ENCODE measurements around the gene HNRNPA3. TPM values are rescaled to one million over a fixed set of nuclear protein-coding genes. Genes with fewer than 3 reads are reported as not detected.
"Not testable (repeated sequence)": the region's sequence is repeated elsewhere in the genome, so short reads cannot be mapped to it uniquely, and the experiment has no call there.

Gene HNRNPA3
- total RNA-seq, 8 experiments from 2014 or later: 45.1 to 173 (median 87.4) TPM

DNA sequence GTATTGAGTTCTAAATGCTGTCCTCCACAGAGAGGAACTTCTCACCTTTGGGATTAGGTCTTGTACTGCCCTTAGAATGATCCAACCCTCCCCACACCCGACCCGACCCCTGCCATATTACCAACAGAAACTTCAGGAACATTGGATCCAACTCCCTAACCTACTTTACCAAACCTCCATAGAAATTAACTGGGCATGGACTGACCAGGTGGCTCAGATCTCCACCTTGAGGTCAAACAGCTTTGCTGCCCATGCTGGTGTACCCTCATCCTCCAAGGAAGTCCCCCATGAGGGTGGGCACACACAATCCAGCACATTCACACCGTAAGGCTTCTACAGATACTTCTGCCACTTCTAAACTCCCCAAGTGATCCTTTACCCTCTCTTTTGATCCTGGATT, 30.5 kb downstream of the HNRNPA3 start:
- in situ Hi-C loops (cut with MboI; ENCODE audit: low pct_unique_long_range_greater_than_20kb in 2 of 9, low sequenced_read_pairs in 9 of 9, unreplicated experiment in 9 of 9): no loop called here
- WGBS, 10 experiments: 43 to 100% (median 95%) methylated on average over 1 to 3 of the region's 3 CpGs; no CpG with 5 or more reads in 5 of the 10 experiments
- Histone ChIP-seq H3K4me3 (no peak overlapping the region), H3K27ac (no peak overlapping the region), H3K4me1 (replicated peaks in 1 of 2) (peaks cover 5 to 21% of the 10 kb centered on the region in 2 donors)
- no peak for ATAC-seq (replicated peaks in 6 of 8)

DNA sequence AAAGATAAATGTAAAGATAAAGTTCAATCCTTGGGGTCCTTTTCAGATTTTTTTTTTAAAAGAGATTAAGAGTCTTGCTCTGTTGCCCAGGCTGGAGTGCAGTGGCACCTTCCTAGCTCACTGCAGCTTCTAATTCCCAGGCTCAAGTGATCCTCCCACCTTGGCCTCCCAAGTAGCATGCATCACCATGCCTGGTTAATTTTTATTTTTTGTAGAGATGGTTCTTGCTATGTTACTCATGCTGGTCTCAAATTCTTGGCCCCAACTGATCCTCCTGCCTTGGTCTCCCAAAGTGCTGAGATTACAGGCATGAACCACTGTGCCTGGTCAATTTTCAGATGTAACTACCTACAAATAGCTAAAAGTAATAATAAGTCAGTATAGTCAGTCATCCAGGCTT, 30.9 kb downstream of the HNRNPA3 start:
- Histone ChIP-seq H3K4me1 (replicated peaks in 1 of 2) (peaks cover 5 to 21% of the 10 kb centered on the region in 2 donors), H3K27ac (no peak overlapping the region), H3K4me3 (no peak overlapping the region)
- in situ Hi-C loops (cut with MboI; ENCODE audit: low pct_unique_long_range_greater_than_20kb in 2 of 9, low sequenced_read_pairs in 9 of 9, unreplicated experiment in 9 of 9): no loop called here
- no peak for ATAC-seq (replicated peaks in 6 of 8)

DNA sequence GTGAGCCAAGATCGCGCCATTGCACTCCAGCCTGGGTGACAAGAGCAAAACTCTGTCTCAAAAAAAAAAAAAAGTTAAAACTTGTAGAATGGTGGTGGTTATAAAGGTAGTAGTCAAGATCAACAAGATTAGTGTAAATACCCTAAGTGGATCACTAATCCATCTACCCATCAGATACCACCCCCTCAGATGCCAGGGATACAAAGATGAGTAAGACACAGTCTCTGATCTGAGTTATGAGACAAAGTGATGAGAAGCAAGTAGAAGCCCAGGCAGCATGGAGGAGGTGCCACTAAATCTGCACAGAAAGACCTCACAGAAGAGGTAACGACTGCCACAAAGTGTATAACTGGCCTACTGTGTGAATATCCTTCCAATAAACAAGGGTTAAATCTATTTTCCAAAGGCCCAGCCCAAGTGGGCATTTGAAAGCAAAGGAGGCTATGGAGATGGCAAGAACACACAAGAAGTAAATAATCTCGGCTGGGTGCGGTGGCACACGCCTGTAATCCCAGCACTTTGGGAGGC, 31.7 kb downstream of the HNRNPA3 start:
- Histone ChIP-seq H3K27ac (no peak overlapping the region), H3K4me1 (replicated peaks in 1 of 2) (peaks cover 5 to 21% of the 10 kb centered on the region in 2 donors), H3K4me3 (no peak overlapping the region)
- no peak for ATAC-seq (replicated peaks in 6 of 8)
- 60 to 100% (median 100%) methylated on average over 1 to 4 of the region's 6 CpGs; no CpG with 5 or more reads in 4 of the 10 experiments for WGBS, 10 experiments
- in situ Hi-C loops (cut with MboI; ENCODE audit: low pct_unique_long_range_greater_than_20kb in 2 of 9, low sequenced_read_pairs in 9 of 9, unreplicated experiment in 9 of 9): no loop called here

DNA sequence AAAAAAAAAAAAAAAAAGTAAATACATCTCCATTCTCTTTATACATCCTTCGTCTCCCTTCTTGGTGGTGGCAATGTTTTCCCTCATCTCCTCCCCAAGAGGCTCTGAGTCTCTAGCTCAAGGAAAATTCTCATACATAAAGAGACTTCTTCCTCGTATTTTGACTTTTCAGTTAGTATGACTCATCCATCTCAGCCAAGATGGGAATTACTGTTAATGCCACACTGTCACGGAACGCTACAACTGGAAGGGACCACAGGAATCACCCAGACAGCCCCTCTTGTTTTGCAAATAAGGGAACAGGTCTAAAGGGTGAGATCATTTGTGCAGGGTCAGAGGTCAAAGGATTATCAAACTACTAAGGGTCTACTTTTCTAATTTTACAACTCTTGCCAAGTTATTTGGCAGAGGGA, 32.4 kb downstream of the HNRNPA3 start:
- ATAC-seq (replicated peaks in 6 of 8): peak; percentile 5 to 72 (median 55)
- WGBS, 10 experiments: 5 to 67% (median 55%) methylated on average over 1 to 4 of the region's 4 CpGs; no CpG with 5 or more reads in 1 of the 10 experiments
- Histone ChIP-seq H3K4me3 (no peak overlapping the region), H3K27ac (no peak overlapping the region), H3K4me1 (replicated peaks in 1 of 2) (peaks cover 3 to 16% of the 10 kb centered on the region in 2 donors)
- in situ Hi-C loops (cut with MboI; ENCODE audit: low pct_unique_long_range_greater_than_20kb in 2 of 9, low sequenced_read_pairs in 9 of 9, unreplicated experiment in 9 of 9): no loop called here

DNA sequence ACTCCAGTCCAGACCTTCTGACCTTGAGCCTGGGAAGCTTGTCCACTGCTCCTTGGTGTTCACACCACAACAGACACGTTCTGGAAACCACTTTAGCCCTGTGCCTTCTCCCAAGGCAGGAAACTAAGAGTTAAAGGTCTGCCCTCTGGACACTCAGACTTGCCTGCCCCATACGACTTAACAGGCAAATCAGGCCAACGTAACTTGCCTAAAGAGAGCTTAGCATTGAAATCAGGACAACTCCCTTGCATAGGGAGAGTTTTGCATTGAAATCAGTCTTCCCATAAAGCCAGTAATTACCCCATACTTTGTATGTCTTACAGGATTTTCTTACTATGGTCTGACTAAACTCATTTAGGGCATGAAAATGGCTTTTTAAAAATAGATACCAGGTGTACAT, 33.4 kb downstream of the HNRNPA3 start:
- H3K4me1 ChIP-seq (replicated peaks in 1 of 2): peaks cover 0 to 12% of the 10 kb centered on the region in 2 donors
- peak in 3 of 8 experiments; percentile 12 to 29 (median 21) for ATAC-seq (replicated peaks in 6 of 8)
- WGBS, 10 experiments: 0 to 83% (median 38%) methylated on average over 1 to 2 of the region's 3 CpGs; no CpG with 5 or more reads in 7 of the 10 experiments
- H3K27ac ChIP-seq: no peak overlapping the region
- in situ Hi-C loops (cut with MboI; ENCODE audit: low pct_unique_long_range_greater_than_20kb in 2 of 9, low sequenced_read_pairs in 9 of 9, unreplicated experiment in 9 of 9): no loop called here
- no peak overlapping the region for H3K4me3 ChIP-seq

DNA sequence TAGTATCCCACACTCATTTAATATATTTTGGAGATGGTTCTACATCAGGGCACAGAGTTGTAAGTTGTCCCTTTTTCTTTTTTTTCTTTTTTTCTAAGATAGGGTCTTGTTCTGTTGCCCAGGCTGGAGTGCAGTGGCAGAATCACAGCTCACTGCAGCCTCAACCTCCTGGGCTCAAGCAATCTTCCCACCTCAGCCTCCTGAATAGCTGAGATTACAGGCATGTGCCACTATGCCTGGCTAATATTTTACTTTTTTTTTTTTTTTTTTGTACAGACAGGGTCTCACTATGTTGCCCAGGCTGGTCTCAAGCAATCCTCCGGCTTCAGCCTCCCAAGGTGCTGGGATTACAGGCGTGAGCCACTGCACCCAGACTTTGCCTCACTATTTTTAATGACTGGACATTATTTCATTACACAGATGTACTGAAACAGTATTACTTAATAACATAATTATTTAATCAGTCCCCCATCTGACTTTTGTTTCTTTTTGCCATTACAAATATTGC, 34.0 kb downstream of the HNRNPA3 start:
- ATAC-seq (replicated peaks in 6 of 8); in situ Hi-C loops (cut with MboI; ENCODE audit: low pct_unique_long_range_greater_than_20kb in 2 of 9, low sequenced_read_pairs in 9 of 9, unreplicated experiment in 9 of 9); H3K27ac ChIP-seq; H3K4me3 ChIP-seq: not testable (repeated sequence)
- WGBS, 10 experiments: 43 to 100% (median 87%) methylated on average over 1 to 2 of the region's 2 CpGs; no CpG with 5 or more reads in 2 of the 10 experiments
- peaks cover 0 to 12% of the 10 kb centered on the region in 2 donors for H3K4me1 ChIP-seq (replicated peaks in 1 of 2)

DNA sequence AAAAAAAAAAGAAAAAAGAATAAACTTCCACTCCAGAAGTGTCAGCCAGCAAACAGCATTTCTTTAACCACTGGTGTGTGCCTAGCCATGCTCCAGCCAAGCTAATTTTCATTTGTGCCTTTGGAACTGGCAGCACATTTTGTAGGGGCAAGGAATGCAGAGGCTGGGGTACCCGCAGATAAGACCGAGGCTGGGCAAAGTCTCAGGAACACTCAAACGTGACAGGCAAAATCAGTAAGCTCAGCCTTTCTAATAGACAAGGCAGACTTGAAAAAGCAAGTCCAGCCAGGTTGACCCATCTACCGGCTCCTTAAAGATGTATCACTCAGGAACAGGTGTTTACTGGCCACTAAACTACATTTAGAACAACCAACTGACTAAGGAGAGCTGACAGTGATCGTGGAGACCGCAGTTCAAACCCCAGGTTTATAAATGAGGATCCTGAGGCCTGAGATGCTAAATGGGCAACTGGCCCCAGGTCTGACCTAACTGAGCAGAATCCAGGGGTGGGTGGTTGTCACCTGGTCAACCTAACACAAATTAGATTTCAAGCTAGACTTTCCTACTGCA, 35.2 kb downstream of the HNRNPA3 start:
- H3K27ac ChIP-seq: no peak overlapping the region
- WGBS, 10 experiments: 80 to 100% (median 97%) methylated on average over 1 to 5 of the region's 6 CpGs; no CpG with 5 or more reads in 2 of the 10 experiments
- H3K4me1 ChIP-seq (replicated peaks in 1 of 2): peaks cover 8% of the 10 kb centered on the region in 2 donors
- ATAC-seq (replicated peaks in 6 of 8): no peak
- in situ Hi-C loops (cut with MboI; ENCODE audit: low pct_unique_long_range_greater_than_20kb in 2 of 9, low sequenced_read_pairs in 9 of 9, unreplicated experiment in 9 of 9): no loop called here
- H3K4me3 ChIP-seq: no peak overlapping the region

DNA sequence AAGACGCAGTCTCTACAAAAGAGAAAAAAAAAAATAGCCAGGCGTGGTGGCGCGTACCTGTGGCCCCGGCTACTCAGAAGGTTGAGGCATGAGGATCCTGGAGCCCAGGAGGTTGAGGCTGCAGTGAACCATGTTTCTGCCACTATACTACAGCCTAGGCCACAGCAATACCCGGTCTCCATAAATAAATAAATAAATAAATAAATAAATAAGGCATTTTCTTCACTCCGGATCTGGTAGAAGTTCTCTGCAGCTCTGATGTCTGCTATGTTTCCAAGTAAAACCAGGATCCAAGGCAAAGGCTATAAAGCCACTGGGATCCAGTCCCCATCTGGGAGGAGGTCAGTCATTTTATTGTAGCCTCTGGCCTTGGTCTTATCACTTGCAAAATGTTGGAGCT, 36.4 kb downstream of the HNRNPA3 start:
- no peak overlapping the region for H3K27ac ChIP-seq
- in situ Hi-C loops (cut with MboI; ENCODE audit: low pct_unique_long_range_greater_than_20kb in 2 of 9, low sequenced_read_pairs in 9 of 9, unreplicated experiment in 9 of 9): no loop called here
- ATAC-seq (replicated peaks in 6 of 8): no peak
- no peak overlapping the region for H3K4me3 ChIP-seq
- peaks cover 7 to 11% of the 10 kb centered on the region in 2 donors for H3K4me1 ChIP-seq (replicated peaks in 1 of 2)
- 60 to 100% (median 93%) methylated on average over 1 to 5 of the region's 7 CpGs; no CpG with 5 or more reads in 1 of the 10 experiments for WGBS, 10 experiments

DNA sequence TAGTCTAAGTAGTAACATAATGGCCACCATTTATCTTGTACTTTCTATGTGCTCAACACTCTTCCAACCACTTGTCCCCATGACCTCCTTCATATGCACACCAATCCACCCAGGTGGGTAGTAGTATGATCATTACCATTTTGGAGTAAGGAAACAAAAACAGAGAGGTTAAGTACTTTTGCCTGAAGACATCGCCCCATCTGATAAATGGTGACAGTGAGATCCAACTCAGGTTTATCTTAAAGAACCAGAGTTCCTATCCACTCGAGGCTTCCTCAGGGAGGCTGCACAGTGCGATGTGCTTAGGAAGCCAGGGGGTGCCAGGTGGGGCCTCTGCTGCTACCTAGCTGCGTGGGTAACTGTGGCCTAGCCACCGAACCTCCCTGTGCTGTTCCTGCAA, 37.9 kb downstream of the HNRNPA3 start:
- no peak overlapping the region for H3K4me3 ChIP-seq
- no peak for ATAC-seq (replicated peaks in 6 of 8)
- 91 to 100% (median 100%) methylated on average over 1 to 5 of the region's 5 CpGs; no CpG with 5 or more reads in 2 of the 10 experiments for WGBS, 10 experiments
- no peak overlapping the region for H3K27ac ChIP-seq
- in situ Hi-C loops (cut with MboI; ENCODE audit: low pct_unique_long_range_greater_than_20kb in 2 of 9, low sequenced_read_pairs in 9 of 9, unreplicated experiment in 9 of 9): no loop called here
- peaks cover 7 to 15% of the 10 kb centered on the region in 2 donors for H3K4me1 ChIP-seq (replicated peaks in 1 of 2)

DNA sequence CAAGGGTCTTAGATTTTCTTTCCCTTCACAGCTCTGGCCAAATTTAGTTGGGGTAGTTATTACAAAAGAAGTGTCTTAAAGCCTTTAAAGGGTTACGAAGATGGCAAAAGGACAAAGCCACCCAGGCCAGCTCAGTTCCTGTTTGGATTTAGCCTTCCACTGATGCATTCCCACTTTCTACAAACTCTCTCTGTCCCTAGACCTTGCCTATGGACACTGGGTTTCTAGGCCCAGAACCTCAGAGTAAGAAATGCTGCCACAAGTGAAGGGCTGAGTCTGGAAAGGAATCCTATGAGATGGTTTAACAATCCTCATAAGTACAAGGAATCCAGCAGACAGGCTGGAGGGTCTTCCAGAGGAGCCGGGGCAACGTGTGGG, 38.6 kb downstream of the HNRNPA3 start:
- no peak for ATAC-seq (replicated peaks in 6 of 8)
- in situ Hi-C loops (cut with MboI; ENCODE audit: low pct_unique_long_range_greater_than_20kb in 2 of 9, low sequenced_read_pairs in 9 of 9, unreplicated experiment in 9 of 9): no loop called here
- Histone ChIP-seq H3K4me1 (replicated peaks in 1 of 2) (peaks cover 9 to 17% of the 10 kb centered on the region in 2 donors), H3K27ac (no peak overlapping the region), H3K4me3 (no peak overlapping the region)
- WGBS, 10 experiments: 80 to 100% (median 100%) methylated on average over 1 to 2 of the region's 3 CpGs; no CpG with 5 or more reads in 4 of the 10 experiments

DNA sequence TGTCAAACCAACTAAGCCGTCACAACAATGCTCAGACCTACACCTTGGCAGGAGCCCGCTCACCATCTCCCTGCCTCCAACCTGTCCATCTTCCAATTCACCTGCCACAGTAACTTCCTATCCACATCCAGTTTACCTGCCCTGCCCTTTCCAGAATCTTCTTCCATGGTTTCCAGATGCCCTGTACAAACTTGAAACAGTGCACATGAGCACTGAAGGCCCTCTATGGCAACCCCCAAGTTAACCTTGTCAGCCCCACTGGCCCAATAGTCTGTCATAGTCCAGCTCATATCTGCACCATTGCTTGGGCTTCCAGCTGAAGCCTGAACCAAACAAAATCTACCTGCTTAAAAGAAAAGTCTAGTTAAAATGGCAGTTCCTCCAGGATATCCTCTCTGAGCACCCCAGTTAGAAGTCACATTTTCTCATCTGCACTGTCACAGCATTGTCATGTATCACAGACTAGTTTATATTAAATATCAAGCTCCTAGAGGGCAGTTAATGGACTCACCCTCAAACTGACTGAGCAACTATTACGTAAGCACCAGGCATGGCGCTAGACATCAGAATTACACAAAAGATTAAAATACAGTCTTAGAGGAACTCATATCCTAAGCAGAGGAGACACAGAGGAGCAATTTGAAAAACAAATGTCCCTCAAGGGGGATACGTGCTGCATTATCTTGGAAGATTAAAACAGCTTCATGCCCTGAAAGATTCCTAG, 40.4 kb downstream of the HNRNPA3 start:
- Histone ChIP-seq H3K4me1 (replicated peaks in 1 of 2) (peaks cover 10 to 17% of the 10 kb centered on the region in 2 donors), H3K27ac (no peak overlapping the region), H3K4me3 (no peak overlapping the region)
- in situ Hi-C loops (cut with MboI; ENCODE audit: low pct_unique_long_range_greater_than_20kb in 2 of 9, low sequenced_read_pairs in 9 of 9, unreplicated experiment in 9 of 9): no loop called here
- 83 to 100% (median 93%) methylated on average over 2 to 5 of the region's 5 CpGs; no CpG with 5 or more reads in 3 of the 10 experiments for WGBS, 10 experiments
- ATAC-seq (replicated peaks in 6 of 8): no peak

DNA sequence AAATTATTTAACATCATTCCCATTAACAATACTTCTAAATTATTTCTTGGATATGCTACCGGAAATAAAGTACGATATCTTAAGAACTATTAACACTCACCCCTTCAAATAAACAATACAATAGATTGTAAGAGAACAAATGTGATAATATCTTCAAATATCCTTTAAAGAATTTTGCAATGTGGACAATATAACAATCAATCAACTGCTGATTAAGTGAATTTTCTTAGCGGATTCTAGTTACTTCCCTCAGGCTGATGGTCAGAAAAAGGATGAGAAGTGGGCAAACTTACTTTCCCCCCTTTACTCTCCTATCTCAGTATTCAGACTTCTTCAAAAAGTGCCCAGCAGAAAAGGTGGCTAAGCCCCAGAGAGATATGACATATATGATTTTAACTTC, 41.1 kb downstream of the HNRNPA3 start:
- no peak overlapping the region for H3K4me3 ChIP-seq
- WGBS, 10 experiments: 92 to 100% (median 100%) methylated on average over 1 to 3 of the region's 3 CpGs
- no peak for ATAC-seq (replicated peaks in 6 of 8)
- H3K4me1 ChIP-seq (replicated peaks in 1 of 2): peaks cover 10 to 17% of the 10 kb centered on the region in 2 donors
- no peak overlapping the region for H3K27ac ChIP-seq
- in situ Hi-C loops (cut with MboI; ENCODE audit: low pct_unique_long_range_greater_than_20kb in 2 of 9, low sequenced_read_pairs in 9 of 9, unreplicated experiment in 9 of 9): no loop called here

Data from motor neuron (in vitro differentiated cells).